ENCODE measurements around the gene PLCB4.
A peak's percentile ranks its signal among the peaks of the same experiment; 100 is the strongest.
"Not testable (repeated sequence)": the region's sequence is repeated elsewhere in the genome, so short reads cannot be mapped to it uniquely, and the experiment has no call there.

PLCB4 gene

GRCh38 chr20:9385345-9386310 is 316.7 kb downstream of the PLCB4 start:
- not testable (repeated sequence) for DNase-seq

GRCh38 chr20:9388160-9388812 is 319.4 kb downstream of the PLCB4 start:
- no peak for DNase-seq

- DNase-seq = no peak
These were observed 319.9 kb downstream of the PLCB4 start for GRCh38 chr20:9388813-9389161.

- no peak for DNase-seq
These were observed 320.5 kb downstream of the PLCB4 start for GRCh38 chr20:9389346-9389745.

GRCh38 chr20:9390441-9390840 is 321.6 kb downstream of the PLCB4 start:
- DNase-seq = no peak

- peak; percentile 78 for DNase-seq
These were observed 324.3 kb downstream of the PLCB4 start for GRCh38 chr20:9392892-9393857.

GRCh38 chr20:9395971-9396370 is 327.1 kb downstream of the PLCB4 start:
- DNase-seq = no peak

- peak; percentile 29 for DNase-seq
These were observed 329.0 kb downstream of the PLCB4 start for GRCh38 chr20:9397928-9398327.

- DNase-seq = no peak
These were observed 330.0 kb downstream of the PLCB4 start for GRCh38 chr20:9398882-9399281.

- no peak for DNase-seq
These were observed 330.4 kb downstream of the PLCB4 start for GRCh38 chr20:9399322-9399721.

GRCh38 chr20:9400171-9401025 is 331.5 kb downstream of the PLCB4 start:
- DNase-seq = no peak

GRCh38 chr20:9401371-9401770 is 332.5 kb downstream of the PLCB4 start:
- no peak for DNase-seq

- no peak for DNase-seq
These were observed 333.3 kb downstream of the PLCB4 start for GRCh38 chr20:9402141-9402540.

- no peak for DNase-seq
These were observed 333.7 kb downstream of the PLCB4 start for GRCh38 chr20:9402546-9402945.

GRCh38 chr20:9403448-9403847 is 334.6 kb downstream of the PLCB4 start:
- no peak for DNase-seq

GRCh38 chr20:9407805-9408421 is 339.0 kb downstream of the PLCB4 start:
- DNase-seq = peak; percentile 72

- DNase-seq = no peak
These were observed 339.8 kb downstream of the PLCB4 start for GRCh38 chr20:9408422-9409300.

- no peak for DNase-seq
These were observed 340.5 kb downstream of the PLCB4 start for GRCh38 chr20:9409352-9409751.

- no peak for DNase-seq
These were observed 341.1 kb downstream of the PLCB4 start for GRCh38 chr20:9409981-9410380.

GRCh38 chr20:9411833-9412232 is 342.9 kb downstream of the PLCB4 start:
- no peak for DNase-seq
